Neural cell (in vitro differentiated cells): Measurements from ENCODE around the gene TLR8.

Experiments used
- CTCF ChIP-seq: fragments of 450-650 bp; IDR thresholded peaks from 2 replicates; pipeline ENCODE4 v1.5.1; 2014; ENCODE audit warnings: antibody characterized with exemption, mild to moderate bottlenecking, moderate library complexity; ENCODE audit not compliant: poor library complexity, severe bottlenecking
- MXI1 ChIP-seq: fragments of 450-650 bp; conservative IDR thresholded peaks from 2 replicates; pipeline ENCODE4 v1.6.1; 2014; ENCODE audit warnings: antibody characterized with exemption, mild to moderate bottlenecking; ENCODE audit not compliant: poor library complexity, severe bottlenecking
- POLR2AphosphoS5 ChIP-seq: IDR thresholded peaks from 2 replicates; pipeline ENCODE4 v1.6.1; 2012
- REST ChIP-seq: IDR thresholded peaks from 2 replicates; pipeline ENCODE4 v1.6.1; 2012; ENCODE audit warnings: borderline replicate concordance

GRCh38 chrX:12872741-12873140 lies 33.7 kb upstream of the TLR8 start:
- TF ChIP-seq POLR2AphosphoS5 = no peak
- no peak for TF ChIP-seq MXI1
- TF ChIP-seq CTCF = no peak
- TF ChIP-seq REST = no peak
